ENCODE measurements around the gene WRAP73. TPM values are rescaled to one million over a fixed set of nuclear protein-coding genes. Genes with fewer than 3 reads are reported as not detected.
A peak's percentile ranks its signal among the peaks of the same experiment; 100 is the strongest.

WRAP73 gene
- total RNA-seq, 1 experiment from 2014 or later = 51.4 TPM

DNA sequence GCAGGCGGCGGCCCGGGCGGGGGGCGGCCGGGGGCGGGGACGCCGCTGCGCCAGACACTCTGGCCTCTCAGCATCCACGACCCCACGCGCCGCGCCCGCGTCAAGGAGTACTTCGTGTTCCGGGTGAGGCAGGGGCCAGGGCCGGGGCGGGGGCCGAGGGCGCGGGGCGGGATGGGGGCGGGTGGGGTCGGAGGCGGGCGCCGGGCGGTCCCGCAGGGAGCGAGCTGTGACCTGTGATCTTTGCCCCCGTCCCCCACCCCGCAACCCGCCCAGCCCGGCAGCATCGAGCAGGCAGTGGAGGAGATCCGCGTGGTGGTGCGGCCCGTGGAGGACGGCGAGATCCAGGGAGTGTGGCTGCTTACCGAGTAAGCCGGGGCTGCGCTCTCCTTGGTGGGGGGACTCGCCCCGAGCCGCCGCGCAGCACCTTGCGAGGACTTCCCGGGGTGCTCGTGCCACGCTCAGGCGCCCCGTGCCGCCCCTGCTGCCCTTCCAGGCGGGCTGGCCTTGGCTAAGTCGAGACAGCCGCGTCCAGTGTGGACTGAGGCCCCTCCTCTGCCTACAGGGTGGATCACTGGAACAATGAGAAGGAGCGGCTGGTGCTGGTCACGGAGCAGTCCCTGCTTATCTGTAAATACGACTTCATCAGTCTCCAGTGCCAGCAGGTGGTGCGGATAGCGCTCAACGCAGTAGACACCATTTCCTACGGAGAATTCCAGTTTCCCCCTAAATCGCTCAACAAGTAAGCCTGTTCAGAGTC, 24.6 kb downstream of the WRAP73 start:
- TF ChIP-seq RAD21 (IDR thresholded peaks at IDR 0.05; ENCODE audit: low read depth) = no peak
- TF ChIP-seq POLR2A (IDR thresholded peaks at IDR 0.05; ENCODE audit: borderline replicate concordance, extremely low read depth, insufficient read depth, insufficient read length) = no peak
- no peak for TF ChIP-seq EGR1 (IDR thresholded peaks at IDR 0.05; ENCODE audit: low read depth)
- TF ChIP-seq EZH2phosphoT487 (IDR thresholded peaks at IDR 0.05; ENCODE audit: borderline replicate concordance) = no peak
- no peak for TF ChIP-seq SIN3A (IDR thresholded peaks at IDR 0.05; ENCODE audit: low read depth)
- no peak for TF ChIP-seq SP1 (IDR thresholded peaks at IDR 0.05; ENCODE audit: low read depth)
- TF ChIP-seq FOSL1 (IDR thresholded peaks at IDR 0.05; ENCODE audit: low read depth) = no peak
- TF ChIP-seq, protein P1, sequence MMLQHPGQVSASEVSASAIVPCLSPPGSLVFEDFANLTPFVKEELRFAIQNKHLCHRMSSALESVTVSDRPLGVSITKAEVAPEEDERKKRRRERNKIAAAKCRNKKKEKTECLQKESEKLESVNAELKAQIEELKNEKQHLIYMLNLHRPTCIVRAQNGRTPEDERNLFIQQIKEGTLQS (IDR thresholded peaks at IDR 0.05) = no peak
- no peak for TF ChIP-seq CEBPB (IDR thresholded peaks at IDR 0.05; ENCODE audit: low read depth)
- no peak for TF ChIP-seq EZH2 (IDR thresholded peaks at IDR 0.05)
- TF ChIP-seq, protein P2, sequence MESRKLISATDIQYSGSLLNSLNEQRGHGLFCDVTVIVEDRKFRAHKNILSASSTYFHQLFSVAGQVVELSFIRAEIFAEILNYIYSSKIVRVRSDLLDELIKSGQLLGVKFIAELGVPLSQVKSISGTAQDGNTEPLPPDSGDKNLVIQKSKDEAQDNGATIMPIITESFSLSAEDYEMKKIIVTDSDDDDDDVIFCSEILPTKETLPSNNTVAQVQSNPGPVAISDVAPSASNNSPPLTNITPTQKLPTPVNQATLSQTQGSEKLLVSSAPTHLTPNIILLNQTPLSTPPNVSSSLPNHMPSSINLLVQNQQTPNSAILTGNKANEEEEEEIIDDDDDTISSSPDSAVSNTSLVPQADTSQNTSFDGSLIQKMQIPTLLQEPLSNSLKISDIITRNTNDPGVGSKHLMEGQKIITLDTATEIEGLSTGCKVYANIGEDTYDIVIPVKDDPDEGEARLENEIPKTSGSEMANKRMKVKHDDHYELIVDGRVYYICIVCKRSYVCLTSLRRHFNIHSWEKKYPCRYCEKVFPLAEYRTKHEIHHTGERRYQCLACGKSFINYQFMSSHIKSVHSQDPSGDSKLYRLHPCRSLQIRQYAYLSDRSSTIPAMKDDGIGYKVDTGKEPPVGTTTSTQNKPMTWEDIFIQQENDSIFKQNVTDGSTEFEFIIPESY (IDR thresholded peaks at IDR 0.05; ENCODE audit: extremely low read depth, insufficient replicate concordance, low read length) = no peak
- no peak for TF ChIP-seq ELF1 (IDR thresholded peaks at IDR 0.05; ENCODE audit: borderline replicate concordance, low read depth)
- no peak for TF ChIP-seq SRF (IDR thresholded peaks at IDR 0.05; ENCODE audit: low read depth)
- no peak for TF ChIP-seq JUND (IDR thresholded peaks at IDR 0.05)
- TF ChIP-seq, protein P3, sequence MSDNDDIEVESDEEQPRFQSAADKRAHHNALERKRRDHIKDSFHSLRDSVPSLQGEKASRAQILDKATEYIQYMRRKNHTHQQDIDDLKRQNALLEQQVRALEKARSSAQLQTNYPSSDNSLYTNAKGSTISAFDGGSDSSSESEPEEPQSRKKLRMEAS (IDR thresholded peaks at IDR 0.05) = no peak
- peak overlapping the region; percentile 58 for H3K9ac ChIP-seq (ENCODE audit: low read length)
- CTCF ChIA-PET = no interaction called here
- ATAC-seq (peak; percentile 28), DNase-seq (ENCODE audit: low read depth, low spot score) (no peak)
- RAD21 ChIA-PET (ENCODE audit: low non-redundant PET in 1 of 2, low total read pairs in 2 of 2, uncharacterized antibody in 2 of 2, unreplicated experiment in 2 of 2) = interaction anchor here in 1 of 2 experiments (0.6 kb wide), 1 partner anchor 92 kb away, joined by 4 read pairs; no protein-coding TSS in a partner anchor
- peaks cover 6 to 27% of the 10 kb centered on the region in 2 experiments; a peak in 2 of 4 replicates for H3K4me1 ChIP-seq (ENCODE audit: control insufficient read depth in 1 of 2, insufficient read depth in 2 of 2, low read length in 2 of 2)
- H3K9me2 ChIP-seq (ENCODE audit: insufficient read depth) = no peaks in the 10 kb centered on the region
- no TSS peak for BruUV-seq (replicated peaks)
- H3K27me3 ChIP-seq (ENCODE audit: insufficient read depth, low read length) = no peaks in the 10 kb centered on the region
- H3K4me3 ChIP-seq (replicated peaks in 1 of 2; ENCODE audit: low read depth in 1 of 2, low read length in 2 of 2) = peak overlapping the region; percentile 65 to 96
- H3K36me3 ChIP-seq (ENCODE audit: control insufficient read depth in 1 of 2, insufficient read depth in 2 of 2, low read length in 2 of 2) = 0 out of 4 replicates have a peak, but pooled peaks cover 0 to 2% of the 10 kb centered on the region in 2 experiments
- H3K79me2 ChIP-seq (ENCODE audit: insufficient read depth, low read length) = no peaks in the 10 kb centered on the region
- H3K9me3 ChIP-seq (ENCODE audit: control insufficient read depth in 1 of 2, insufficient read depth in 1 of 2, low read depth in 1 of 2, low read length in 2 of 2) = no peaks in the 10 kb centered on the region
- H3K27ac ChIP-seq (ENCODE audit: low read depth, low read length) = peak overlapping the region; percentile 39; the same call in 1 of the 2 replicates
- no peaks in the 10 kb centered on the region for H4K20me1 ChIP-seq (ENCODE audit: insufficient read depth)
- POLR2A ChIA-PET = no interaction called here
- intact Hi-C loops (cut with micrococcal nuclease) = no loop called here
- no peak overlapping the region for H2AFZ ChIP-seq (ENCODE audit: low read depth, low read length, poor library complexity, severe bottlenecking)
- peak overlapping the region; percentile 95 for H3K4me2 ChIP-seq (ENCODE audit: low read length)
